Panc1 (cell line): Measurements from ENCODE around the gene PLCB4.

Experiments
- CTCF ChIP-seq: fragments of 450-650 bp; IDR thresholded peaks from 2 replicates; pipeline ENCODE4 v1.5.1; 2017; ENCODE audit warnings: mild to moderate bottlenecking
- POLR2AphosphoS5 ChIP-seq: IDR thresholded peaks from 2 replicates; pipeline ENCODE4 v1.6.1; 2012; ENCODE audit warnings: mild to moderate bottlenecking, low read depth, low read length, moderate library complexity

GRCh38 chr20:9498322-9498721, 429.4 kb downstream of the PLCB4 start:
- TF ChIP-seq CTCF = no peak
- no peak for TF ChIP-seq POLR2AphosphoS5
